ENCODE results near the gene MBOAT2.
"Not testable (repeated sequence)": the region's sequence is repeated elsewhere in the genome, so short reads cannot be mapped to it uniquely, and the experiment has no call there.

Gene MBOAT2

DNA sequence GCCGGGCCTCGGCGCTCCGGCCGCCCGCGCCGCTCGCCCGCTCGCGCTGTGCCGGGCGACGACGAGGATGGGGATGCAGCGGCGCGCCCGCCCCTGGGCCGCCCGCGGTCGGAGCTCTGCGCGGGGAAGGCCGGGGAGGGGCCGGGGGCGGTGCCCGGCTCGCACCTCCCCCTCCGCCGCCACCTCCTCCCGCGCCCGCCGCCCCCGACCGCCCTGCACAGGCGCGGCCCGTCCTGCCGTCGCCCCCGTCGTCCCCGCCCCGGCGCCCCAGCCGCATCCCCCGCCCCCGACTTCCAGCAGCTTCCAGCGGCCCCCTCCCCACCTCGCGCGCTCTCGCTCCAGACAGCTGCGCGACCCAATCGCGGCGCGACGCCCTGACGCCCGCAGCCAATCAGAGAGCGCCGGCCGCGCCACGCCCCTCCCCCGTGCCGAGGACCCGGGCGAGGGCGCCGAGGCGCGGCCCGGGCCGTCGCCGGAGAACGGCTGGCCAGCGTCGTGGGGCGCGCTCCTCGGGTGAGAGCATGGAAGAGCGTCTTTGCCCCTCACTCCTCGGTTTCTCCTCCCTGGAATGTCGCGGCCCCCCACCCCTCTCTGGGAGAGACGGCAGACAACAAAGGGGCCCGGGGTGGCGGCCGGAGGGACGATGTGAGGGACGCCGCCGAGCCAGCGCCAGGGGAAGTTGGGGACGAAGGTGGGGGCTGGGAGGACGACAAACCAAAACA is at the start of gene MBOAT2:
TSS of gene MBOAT2 (minus strand) at position 69 of the 722 bp plus-strand sequence. CDS start 70 bp downstream, outside the sequence.
- peak; percentile 98 for DNase-seq

DNA sequence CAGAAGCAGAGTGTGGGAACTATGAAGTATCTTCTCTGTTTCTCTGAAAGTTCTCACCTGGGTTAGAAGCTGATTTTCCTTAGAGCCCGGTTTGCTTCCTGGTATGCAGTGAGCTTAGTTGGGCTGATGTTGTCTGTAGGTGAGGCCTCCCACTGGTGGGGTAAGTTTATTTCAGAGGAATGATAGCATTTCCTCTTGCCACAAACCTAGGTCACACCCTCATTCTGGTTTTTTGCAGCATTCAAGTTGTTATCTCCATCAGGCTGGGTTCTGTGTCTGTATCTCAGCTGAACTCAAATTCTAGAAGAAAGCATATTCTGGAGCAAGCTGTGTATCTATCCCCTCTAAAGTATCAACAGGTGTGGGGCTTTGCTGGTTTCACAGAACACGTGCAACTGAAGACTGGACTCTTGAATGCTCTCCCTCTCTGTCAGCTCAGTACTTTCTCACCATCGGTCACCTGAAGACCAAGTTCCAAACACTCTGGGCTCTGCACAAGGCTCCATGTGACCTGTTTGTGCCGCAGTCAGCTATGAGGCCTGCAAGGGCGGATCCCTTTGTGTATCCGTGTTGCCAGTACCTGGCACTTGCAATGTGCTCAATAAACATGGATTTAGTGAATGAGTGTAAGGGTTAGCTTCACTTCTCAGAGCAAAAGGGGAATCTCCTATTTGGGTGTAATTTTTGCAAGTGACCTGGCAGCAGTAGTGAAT is 49.5 kb upstream of the MBOAT2 start:
- no peak for DNase-seq

GRCh38 chr2:9051451-9051850 is 48.0 kb upstream of the MBOAT2 start:
- not testable (repeated sequence) for DNase-seq

DNA sequence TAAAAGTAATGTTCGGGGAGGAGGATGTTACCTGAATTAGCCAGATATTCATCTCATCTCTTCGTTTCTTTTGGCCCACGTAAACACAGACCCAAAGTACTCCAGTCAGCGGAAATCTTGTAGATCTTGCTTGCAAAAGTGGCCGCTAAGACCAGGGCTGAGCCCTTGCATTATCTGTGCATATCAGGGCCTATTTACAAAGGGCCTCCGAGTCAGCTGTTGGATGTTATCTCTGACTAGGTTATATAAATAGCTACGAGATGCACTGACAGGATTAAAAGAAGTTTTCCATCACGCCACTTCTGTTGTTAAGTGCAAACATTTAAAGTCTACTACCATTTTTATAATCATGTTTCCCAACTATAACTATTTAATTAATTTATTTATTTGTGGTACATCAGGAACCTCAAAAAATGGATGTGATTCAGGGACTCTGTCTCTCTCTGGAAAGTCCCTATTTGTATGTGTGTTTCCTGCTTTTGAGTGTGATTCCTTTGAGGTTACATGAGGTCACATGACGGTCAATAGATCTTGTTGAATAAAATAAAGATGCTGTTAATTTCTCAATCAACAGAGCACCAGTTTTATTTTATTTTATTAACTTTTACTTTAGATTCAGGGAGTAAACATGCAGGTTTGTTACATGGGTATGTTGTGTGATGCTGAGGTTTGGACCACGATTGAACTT is 46.8 kb upstream of the MBOAT2 start:
- no peak for DNase-seq

DNA sequence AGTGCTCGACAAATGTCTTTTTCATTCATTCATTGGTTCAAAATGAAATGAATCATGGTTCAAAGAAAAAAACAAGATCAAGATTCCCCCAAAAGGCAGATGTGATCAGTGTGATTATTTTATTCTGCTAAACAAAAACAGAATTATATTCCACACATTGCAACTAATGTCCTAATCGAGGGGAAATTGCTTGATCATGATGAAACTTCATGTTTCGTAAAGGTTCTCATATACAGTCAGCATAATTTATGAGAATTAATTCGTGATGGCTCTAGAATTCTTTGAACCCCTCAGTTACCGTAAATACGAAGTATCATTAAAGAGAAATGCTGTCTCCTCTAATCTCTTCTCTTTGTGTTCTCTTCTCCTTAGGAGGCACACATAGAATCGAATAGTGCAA is 42.1 kb upstream of the MBOAT2 start:
- no peak for DNase-seq

GRCh38 chr2:9043491-9043890 is 40.0 kb upstream of the MBOAT2 start:
- DNase-seq = not testable (repeated sequence)

GRCh38 chr2:9037166-9037565 is 33.7 kb upstream of the MBOAT2 start:
- no peak for DNase-seq

DNA sequence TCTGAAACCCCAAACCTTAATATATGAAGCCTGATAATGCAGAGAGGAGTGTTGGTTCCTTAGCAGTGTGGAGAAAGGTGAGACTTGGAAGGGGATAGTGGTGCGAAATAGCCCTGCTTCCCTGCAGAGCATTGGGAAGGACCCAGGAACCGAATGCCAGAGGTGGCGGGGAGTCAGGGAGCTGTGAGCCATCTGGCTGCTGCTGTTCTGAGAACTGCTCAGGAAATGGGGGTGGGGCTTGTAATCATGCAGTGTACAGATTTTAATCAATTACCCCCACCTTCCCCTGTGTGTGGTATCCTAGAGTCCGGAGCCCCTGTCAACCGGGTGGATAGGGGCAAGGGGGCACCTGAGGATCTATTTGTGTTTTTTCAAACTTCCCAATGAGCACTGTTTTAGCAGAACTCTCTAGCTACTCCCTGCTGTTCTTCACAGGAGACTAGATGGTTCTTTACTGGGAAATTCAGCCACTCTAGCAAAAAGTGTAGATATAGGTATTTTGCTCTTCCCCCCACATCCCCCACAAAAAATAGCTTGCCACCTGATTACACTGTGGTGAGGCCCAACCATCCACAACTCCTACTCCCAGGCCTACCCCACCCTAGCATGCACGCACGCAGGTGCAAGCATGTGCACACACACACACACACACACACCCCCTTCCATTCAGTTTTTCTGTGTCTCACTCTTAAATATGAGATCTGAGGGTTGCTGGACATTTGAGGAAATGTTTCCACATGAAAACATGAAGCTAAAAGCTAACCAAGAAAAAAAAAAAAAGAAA is 30.1 kb upstream of the MBOAT2 start:
- peak; percentile 54 for DNase-seq

- DNase-seq = no peak
Observed at GRCh38 chr2:9032536-9033255, 29.2 kb upstream of the MBOAT2 start.

GRCh38 chr2:9032121-9032520 is 28.6 kb upstream of the MBOAT2 start:
- no peak for DNase-seq

DNA sequence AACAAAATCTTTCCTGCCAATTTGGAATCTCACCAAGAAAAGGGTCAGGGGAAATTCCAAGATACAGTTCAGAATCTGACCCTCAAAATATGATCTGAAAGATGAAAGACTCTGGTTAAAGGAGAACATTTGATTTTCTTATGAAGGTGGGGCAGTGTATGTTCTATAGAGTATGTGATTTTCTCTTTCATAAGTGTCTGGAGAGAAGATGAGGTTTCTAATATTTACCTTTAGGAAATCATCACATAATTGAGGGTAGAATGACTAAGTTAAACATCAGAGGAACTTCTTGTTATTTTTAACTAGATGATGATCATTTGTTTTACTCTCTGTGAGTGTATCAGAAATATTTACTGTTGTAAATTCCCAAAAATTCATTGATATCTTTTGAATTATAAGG is 27.8 kb upstream of the MBOAT2 start:
- no peak for DNase-seq

DNA sequence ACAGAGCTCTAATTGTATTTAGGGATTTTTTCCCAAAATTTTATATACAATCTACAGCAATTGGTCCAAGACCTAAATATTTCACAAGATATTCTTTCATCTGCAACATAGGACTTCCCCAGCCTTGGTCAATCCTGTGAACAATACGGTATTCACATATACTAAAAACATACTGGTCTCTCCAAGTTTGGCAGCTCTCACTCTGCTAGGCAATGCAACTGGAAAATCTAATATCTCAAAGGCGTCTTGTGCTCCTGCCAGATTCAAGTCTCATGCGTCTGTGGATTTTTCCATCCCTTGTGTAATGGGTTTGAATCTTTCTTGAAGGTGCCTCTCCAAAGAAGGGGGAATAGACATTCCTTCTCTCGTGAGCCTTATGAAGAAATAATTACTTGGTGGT is 27.4 kb upstream of the MBOAT2 start:
- no peak for DNase-seq

DNA sequence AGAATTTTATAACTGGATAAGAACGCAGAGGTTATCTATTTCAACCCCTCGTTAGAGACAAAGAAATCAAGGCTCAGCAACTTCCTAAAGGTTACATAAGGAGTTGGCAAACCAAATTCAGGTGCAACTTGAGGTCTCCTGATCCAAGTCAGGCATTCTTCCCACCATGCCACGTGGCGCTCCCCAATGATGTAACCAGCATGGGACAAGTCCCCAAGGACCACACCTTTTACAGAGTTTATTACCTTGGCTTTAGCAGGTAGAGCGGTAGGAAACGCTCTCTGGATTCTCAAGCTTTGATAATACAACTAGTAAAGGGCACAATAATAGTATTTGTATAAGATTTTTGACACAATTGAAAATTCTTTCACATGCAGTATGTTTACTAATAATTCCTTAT is 26.7 kb upstream of the MBOAT2 start:
- DNase-seq = no peak

- no peak for DNase-seq
Observed at GRCh38 chr2:9029721-9030120, 26.2 kb upstream of the MBOAT2 start.

GRCh38 chr2:9027884-9028283 is 24.4 kb upstream of the MBOAT2 start:
- DNase-seq = no peak

DNA sequence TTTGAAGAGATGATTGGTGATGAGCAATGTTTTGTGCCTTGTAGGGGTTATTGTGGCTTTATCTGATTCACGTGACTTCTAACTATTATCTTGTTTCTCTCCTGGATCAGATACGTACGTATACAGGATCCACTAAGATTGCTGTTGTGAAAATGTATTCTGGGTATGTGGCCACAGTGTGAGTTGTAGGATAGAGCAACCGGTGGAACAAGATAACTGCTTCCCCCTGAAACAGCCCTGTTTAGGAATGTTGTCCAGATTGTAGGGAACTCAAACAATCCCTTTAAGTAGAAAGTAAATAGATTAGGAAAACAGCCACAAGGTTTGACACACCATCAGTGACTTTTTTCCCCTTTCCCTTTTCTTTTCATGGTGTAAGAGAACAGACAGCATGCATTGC is 22.3 kb upstream of the MBOAT2 start:
- no peak for DNase-seq

GRCh38 chr2:9024575-9024974 is 21.1 kb upstream of the MBOAT2 start:
- no peak for DNase-seq

- no peak for DNase-seq
Observed at GRCh38 chr2:9021563-9022211, 18.2 kb upstream of the MBOAT2 start.

GRCh38 chr2:9020267-9020666 is 16.8 kb upstream of the MBOAT2 start:
- DNase-seq = no peak

DNA sequence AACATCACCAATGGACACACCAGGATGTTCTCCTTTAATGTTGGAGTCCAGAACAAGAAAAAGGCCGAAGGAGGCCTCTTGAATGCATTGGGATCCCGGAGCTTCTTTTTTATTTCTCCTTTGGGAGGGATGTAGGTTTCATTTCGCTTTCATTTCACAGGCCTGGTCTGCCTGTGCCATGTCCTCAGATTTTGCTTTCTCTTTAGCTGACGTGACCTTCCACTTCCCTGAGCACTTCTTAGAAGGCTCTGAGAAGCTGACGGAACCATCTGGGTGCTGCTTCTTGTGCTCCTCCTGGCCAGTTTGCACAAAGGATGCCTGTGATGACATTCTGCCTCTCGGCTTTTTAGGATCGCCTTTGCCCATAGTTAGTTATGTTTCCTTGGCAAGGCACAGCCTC is 15.1 kb upstream of the MBOAT2 start:
- no peak for DNase-seq

DNA sequence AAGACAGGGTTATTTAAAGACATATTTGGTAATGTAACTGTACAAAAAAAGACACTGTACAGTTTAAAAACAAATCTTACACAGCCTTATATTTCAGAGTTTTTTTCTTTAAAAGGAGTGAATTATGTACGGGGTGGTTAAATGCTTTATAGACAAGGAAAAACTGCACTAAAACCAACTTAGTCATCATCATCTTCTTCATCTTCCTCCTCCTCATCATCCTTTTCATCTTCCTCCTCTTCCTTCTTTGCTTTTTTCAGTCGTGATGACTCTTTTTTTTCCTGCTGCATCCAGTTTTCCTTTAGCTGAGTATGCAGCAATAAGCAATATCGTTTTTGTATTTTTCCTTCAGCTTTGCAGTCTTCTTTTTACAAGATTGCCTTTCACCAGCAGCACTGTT is 14.6 kb upstream of the MBOAT2 start:
- no peak for DNase-seq

DNA sequence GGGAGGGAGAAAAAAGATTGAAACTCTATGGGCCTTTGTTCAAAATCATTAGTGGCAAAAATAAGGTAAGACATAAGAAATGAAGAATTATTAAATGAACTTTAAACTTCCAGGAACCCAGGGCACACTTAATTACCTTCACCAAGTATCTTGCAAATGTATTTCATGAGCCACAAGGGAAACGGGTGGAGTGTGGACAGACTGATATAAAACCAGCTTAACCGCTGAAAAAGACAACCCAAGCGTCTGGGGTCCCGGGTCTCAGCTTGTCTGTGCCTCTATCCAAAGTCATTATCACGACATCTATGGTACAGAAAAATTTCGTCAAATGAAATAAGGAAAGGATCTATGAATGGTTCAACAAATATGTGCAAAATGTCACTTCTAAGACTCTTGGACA is 13.9 kb upstream of the MBOAT2 start:
- DNase-seq = no peak
